ENCODE results near the gene VGF. TPM values are rescaled to one million over a fixed set of nuclear protein-coding genes. Genes with fewer than 3 reads are reported as not detected.
A peak's percentile ranks its signal among the peaks of the same experiment; 100 is the strongest.

VGF gene
- total RNA-seq, 2 donors from 2014 or later: 0.90 to 3.1 TPM

DNA sequence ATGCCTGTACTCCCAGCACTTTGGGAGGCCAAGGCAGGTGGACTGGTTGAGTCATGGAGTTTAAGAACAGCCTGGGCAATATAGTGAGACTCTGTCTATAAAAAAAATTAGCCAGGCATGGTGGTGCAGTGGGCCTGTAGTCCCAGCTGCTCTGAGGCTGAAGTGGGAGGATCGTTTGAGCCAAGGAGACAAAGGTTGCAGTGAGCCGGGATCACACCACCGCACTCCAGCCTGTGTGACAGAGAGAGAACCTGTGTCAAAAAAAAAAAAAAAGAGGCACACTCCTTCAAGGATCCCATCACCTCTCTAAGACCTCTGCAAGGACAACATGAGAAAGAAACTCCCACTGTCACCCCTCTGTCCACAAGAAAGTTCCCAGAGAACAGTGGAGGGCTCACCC, 10.3 kb upstream of the VGF start:
- no peak overlapping the region for H3K4me3 ChIP-seq
- no peaks in the 10 kb centered on the region for H3K36me3 ChIP-seq
- H3K27ac ChIP-seq: no peak overlapping the region
- intact Hi-C loops (cut with DNase I): no loop called here
- H3K9me3 ChIP-seq: no peaks in the 10 kb centered on the region
- TF ChIP-seq, protein P1, sequence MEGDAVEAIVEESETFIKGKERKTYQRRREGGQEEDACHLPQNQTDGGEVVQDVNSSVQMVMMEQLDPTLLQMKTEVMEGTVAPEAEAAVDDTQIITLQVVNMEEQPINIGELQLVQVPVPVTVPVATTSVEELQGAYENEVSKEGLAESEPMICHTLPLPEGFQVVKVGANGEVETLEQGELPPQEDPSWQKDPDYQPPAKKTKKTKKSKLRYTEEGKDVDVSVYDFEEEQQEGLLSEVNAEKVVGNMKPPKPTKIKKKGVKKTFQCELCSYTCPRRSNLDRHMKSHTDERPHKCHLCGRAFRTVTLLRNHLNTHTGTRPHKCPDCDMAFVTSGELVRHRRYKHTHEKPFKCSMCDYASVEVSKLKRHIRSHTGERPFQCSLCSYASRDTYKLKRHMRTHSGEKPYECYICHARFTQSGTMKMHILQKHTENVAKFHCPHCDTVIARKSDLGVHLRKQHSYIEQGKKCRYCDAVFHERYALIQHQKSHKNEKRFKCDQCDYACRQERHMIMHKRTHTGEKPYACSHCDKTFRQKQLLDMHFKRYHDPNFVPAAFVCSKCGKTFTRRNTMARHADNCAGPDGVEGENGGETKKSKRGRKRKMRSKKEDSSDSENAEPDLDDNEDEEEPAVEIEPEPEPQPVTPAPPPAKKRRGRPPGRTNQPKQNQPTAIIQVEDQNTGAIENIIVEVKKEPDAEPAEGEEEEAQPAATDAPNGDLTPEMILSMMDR (IDR thresholded peaks at IDR 0.05): no peak
- no peak for DNase-seq
- H3K9ac ChIP-seq (ENCODE audit: low read depth in 2 of 2, low read length in 2 of 2): no peak overlapping the region
- H3K4me1 ChIP-seq: peaks cover 16% of the 10 kb centered on the region
- peaks cover 70% of the 10 kb centered on the region for H3K27me3 ChIP-seq

DNA sequence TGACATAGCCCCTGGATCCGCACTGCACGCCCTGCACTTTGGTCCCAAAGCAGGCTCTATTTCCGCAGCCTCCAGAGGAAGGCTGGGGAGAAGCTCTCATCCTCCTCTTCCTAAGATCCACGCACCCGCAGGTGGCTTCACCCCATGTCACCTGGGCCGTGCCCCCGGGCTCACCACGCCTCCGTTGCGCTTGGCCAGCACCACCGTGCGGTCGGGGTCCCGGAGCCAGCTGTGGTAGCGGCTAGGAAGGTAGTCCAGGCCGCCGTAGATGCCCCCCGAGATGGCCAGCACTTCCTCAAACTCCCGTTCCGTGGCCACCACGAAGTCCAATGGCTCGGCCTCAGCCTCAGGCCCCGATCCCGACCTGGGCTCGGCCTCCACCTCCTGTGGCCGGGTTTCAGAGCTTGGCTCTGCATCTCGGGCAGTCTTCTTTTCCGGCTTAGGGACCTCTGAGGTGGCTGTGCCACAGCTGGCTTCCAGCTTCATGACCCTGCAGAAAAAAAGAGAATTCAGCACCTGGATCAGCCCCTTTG, 9.0 kb upstream of the VGF start:
- Histone ChIP-seq H3K27me3 (peaks cover 68% of the 10 kb centered on the region), H3K9ac (ENCODE audit: low read depth in 2 of 2, low read length in 2 of 2) (no peak overlapping the region)

DNA sequence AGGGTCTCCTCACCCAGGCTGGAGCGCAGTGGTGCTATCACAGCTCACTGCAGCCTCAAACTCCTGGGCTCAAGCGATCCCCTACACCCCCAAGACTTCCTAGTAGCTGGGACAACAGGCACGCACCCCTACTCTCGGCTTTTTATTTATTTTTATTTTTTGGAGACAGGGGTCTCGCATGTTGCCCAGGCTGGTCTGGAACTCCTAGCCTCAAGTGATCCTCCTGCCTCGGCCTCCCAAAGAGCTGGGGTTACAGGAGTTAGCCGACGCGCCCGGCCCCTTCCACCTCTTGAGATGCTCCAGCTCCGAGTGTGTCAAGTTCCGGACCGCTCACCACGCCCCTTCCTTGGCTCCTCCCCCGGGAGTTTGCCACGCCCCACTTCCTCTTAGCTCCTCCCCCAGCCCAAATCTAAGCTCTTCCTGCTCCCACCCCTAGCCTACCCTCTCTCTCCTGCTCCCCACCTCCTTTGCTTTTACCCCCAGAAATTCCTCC, 8.4 kb upstream of the VGF start:
- H3K36me3 ChIP-seq: no peaks in the 10 kb centered on the region
- no peak overlapping the region for H3K27ac ChIP-seq
- no peak overlapping the region for H3K4me3 ChIP-seq
- intact Hi-C loops (cut with DNase I): no loop called here
- TF ChIP-seq, protein P1 (IDR thresholded peaks at IDR 0.05): no peak
- H3K27me3 ChIP-seq: peaks cover 68% of the 10 kb centered on the region
- no peaks in the 10 kb centered on the region for H3K9me3 ChIP-seq
- no peak overlapping the region for H3K9ac ChIP-seq (ENCODE audit: low read depth in 2 of 2, low read length in 2 of 2)
- peak; percentile 63 for DNase-seq
- peaks cover 16% of the 10 kb centered on the region for H3K4me1 ChIP-seq

More for the DNA sequence above, 9.0 kb upstream of the VGF start:
- no peak for DNase-seq
- TF ChIP-seq, protein P1 (IDR thresholded peaks at IDR 0.05): no peak
- H3K27ac ChIP-seq: no peak overlapping the region
- H3K4me3 ChIP-seq: no peak overlapping the region
- H3K9me3 ChIP-seq: no peaks in the 10 kb centered on the region
- no peaks in the 10 kb centered on the region for H3K36me3 ChIP-seq
- intact Hi-C loops (cut with DNase I): no loop called here
- peaks cover 16% of the 10 kb centered on the region for H3K4me1 ChIP-seq

DNA sequence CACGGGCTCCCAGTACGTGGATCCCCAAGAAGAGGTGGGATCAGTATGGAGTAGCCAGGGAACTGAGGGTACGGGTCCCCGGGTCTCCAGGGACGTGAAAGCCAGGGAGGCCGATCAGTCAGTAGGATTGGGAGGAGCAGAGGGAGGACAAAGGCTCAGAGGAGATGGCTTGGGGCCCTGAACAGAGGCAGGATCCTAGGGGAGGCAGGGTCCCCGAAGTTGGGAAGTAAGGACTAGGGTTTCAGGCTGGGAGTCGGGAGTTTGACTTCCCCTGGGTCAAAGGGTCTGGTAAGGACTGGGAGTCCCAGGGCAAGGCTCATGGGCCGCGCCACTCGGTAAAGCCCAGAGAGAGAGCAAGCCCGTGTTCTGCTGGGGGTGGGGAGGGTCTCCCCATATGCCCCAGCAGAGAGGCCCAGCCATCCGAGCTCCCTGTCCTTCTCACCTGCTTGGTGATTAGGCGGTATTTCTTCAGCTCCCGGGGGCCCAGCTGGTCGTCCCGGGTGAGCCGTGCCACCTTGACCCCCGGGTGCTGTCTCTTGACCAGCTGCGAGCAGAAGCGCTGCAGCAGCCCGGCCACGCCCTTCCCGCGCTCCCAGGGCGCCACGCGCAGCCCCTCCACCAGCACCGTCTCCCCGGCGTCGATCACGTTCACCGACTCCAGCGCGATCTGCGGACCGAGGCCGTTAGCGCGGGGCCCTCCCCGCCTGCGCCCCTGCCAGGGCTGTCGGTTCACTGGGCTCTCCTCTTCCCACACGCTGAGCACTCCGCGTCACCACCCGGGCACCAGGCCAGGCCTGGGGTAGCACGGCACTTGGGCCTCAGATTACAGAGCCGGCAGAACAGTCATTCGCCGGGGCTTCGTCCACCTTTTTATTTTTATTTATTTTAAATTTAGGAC, 7.7 kb upstream of the VGF start:
- peaks cover 16% of the 10 kb centered on the region for H3K4me1 ChIP-seq
- TF ChIP-seq, protein P1 (IDR thresholded peaks at IDR 0.05): no peak
- H3K27ac ChIP-seq: no peak overlapping the region
- H3K27me3 ChIP-seq: peaks cover 68% of the 10 kb centered on the region
- no peaks in the 10 kb centered on the region for H3K9me3 ChIP-seq
- intact Hi-C loops (cut with DNase I): no loop called here
- DNase-seq: peak; percentile 47
- no peak overlapping the region for H3K4me3 ChIP-seq
- H3K9ac ChIP-seq (ENCODE audit: low read depth in 2 of 2, low read length in 2 of 2): no peak overlapping the region
- no peaks in the 10 kb centered on the region for H3K36me3 ChIP-seq

DNA sequence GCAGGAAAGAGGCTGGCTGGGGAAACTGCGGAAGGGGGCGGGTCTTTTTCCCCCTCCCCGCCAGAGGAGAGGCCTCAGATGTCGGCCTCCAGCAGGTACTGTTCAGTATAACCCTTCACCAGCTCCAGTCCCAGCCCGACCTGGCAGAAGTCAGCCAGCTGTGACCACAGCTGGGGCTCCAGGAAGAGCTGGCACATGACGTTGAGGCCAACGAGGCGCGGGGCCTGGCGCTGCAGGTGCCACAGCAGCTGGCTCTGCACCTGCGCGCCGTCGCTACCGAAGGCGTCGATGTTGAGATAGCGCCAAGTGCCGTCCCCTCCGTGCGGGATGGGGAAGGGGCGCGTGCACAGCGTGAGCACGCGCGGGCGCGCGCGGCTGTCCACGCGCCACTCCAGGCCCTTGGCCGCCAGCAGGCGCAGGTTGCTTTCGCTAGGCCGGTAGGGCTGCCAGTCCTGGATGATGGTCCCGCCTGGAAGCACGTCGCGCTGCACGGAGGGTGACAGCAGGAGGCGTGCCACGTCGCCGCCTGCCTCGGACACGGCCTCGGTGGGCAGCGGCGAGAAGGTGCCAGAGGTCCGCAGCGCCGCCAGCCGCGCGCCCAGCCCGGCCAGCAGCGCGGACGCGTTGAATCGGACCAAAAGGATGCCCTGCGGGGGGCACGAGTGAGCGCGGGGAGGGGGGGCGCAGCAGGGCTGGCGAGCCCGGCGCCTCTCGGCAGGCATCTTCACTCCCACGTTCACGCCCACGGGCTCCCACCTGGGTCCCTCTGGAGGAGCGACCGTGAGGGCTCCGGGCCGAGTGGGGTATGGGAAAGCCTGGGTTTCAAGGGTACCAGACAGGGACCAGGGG, 6.9 kb upstream of the VGF start:
- Histone ChIP-seq H3K9ac (ENCODE audit: low read depth in 2 of 2, low read length in 2 of 2) (no peak overlapping the region), H3K4me3 (no peak overlapping the region), H3K9me3 (no peaks in the 10 kb centered on the region), H3K27ac (no peak overlapping the region), H3K36me3 (no peaks in the 10 kb centered on the region), H3K27me3 (peaks cover 73% of the 10 kb centered on the region), H3K4me1 (peaks cover 16% of the 10 kb centered on the region)
- intact Hi-C loops (cut with DNase I): no loop called here
- DNase-seq: no peak
- TF ChIP-seq, protein P1 (IDR thresholded peaks at IDR 0.05): no peak
